Sigmoid colon (tissue), 7 donors: Measurements from ENCODE around the gene SLC45A2. TPM values are rescaled to one million over a fixed set of nuclear protein-coding genes. Genes with fewer than 3 reads are reported as not detected.

Source experiments
- DNase-seq: peaks from one replicate; pipeline ENCODE4 v3.0.0-alpha.2; 2019
- H3K27ac ChIP-seq, 4 donors: fragments of 200-600 bp; sonication (generic); one replicate each; pipeline ENCODE4 v1.5.1; 2016 to 2019; ENCODE audit warnings: mild to moderate bottlenecking in 1 of 4
- H3K27me3 ChIP-seq, 3 donors: fragments of 200-600 bp; sonication (generic); one replicate each; pipeline ENCODE4 v1.5.1; 2019; ENCODE audit warnings: mild to moderate bottlenecking in 1 of 3
- H3K36me3 ChIP-seq, 4 donors: fragments of 200-600 bp; sonication (generic); one replicate each; pipeline ENCODE4 v1.5.1; 2016 to 2019
- H3K4me1 ChIP-seq, 4 donors: fragments of 200-600 bp; sonication (generic); one replicate each; pipeline ENCODE4 v1.5.1; 2017 to 2019
- H3K4me3 ChIP-seq, 4 donors: fragments of 200-600 bp; sonication (generic); one replicate each; pipeline ENCODE4 v1.5.1; 2017 to 2019; ENCODE audit warnings: mild to moderate bottlenecking in 2 of 4, moderate library complexity in 1 of 4
- H3K9me3 ChIP-seq, 4 donors: fragments of 200-600 bp in 3 of 4; sonication (generic) in 3 of 4; one replicate each; pipeline versions ENCODE4 v1.5.1 to v1.6.1; 2013 to 2019
- CTCF ChIP-seq, 4 experiments: fragments of 450-650 bp in 3 of 4; fragments of 200-600 bp in 1 of 4; IDR thresholded peaks; one replicate each; pipeline ENCODE4 v1.5.1; 2016 to 2019; ENCODE audit warnings: antibody characterized with exemption in 4 of 4, mild to moderate bottlenecking in 3 of 4, moderate library complexity in 2 of 4
- EP300 ChIP-seq, 4 donors: sonication (generic); formaldehyde crosslinking; IDR thresholded peaks; one replicate each; pipeline ENCODE4 v1.6.1; 2017; ENCODE audit warnings: antibody characterized with exemption in 4 of 4
- POLR2A ChIP-seq, 2 donors: fragments of 450-650 bp; IDR thresholded peaks; one replicate each; pipeline ENCODE4 v1.6.1; 2016; ENCODE audit warnings: antibody characterized with exemption in 2 of 2, mild to moderate bottlenecking in 2 of 2, moderate library complexity in 2 of 2
- POLR2AphosphoS5 ChIP-seq, 4 donors: sonication (generic); formaldehyde crosslinking; IDR thresholded peaks; one replicate each; pipeline ENCODE4 v1.6.1; 2017; ENCODE audit warnings: antibody characterized with exemption in 4 of 4
- WGBS, 2 donors: extraction: QIAGEN DNeasy Blood & Tissue Kit; methylation state at CpG; one replicate each; pipeline ENCODE4 v1.1.7; 2013; 5-methylcytosine and 5-hydroxymethylcytosine counted together
- intact Hi-C: fragments of 100-400 bp; cut with DNase I; formaldehyde crosslinking; loops from one replicate; pipeline ENCODE4 v1.15.1; 2023
- polyA plus RNA-seq, 3 donors: library from polyadenylated mRNA; stranded (reverse); fragments of 200-250 nt; gene quantifications; one replicate each; pipeline ENCODE4 v1.2.3, GENCODE V29; 2013
- total RNA-seq, 4 donors: library from RNA; depleted of rRNA; stranded (reverse); fragments of >200 nt; gene quantifications; one replicate each; pipeline ENCODE4 v1.1.0, GENCODE V29; 2016
- donor health status: healthy with polysubstance abuse.
- donor health status: Bipolar disorder and iron deficiency.
- donor health status: healthy.

Gene SLC45A2
- total and polyA plus RNA-seq, 7 donors, result 0.03 to 0.27 TPM; not detected in 5

- Histone ChIP-seq H3K27me3 (peaks cover 21 to 57% (median 41%) of the 10 kb centered on the region in 3 donors), H3K27ac (no peak overlapping the region), H3K4me1 (peaks cover 0 to 19% (median 13%) of the 10 kb centered on the region in 4 donors), H3K4me3 (peak overlapping the region in 1 of 4 donors; percentile 39), H3K9me3 (no peaks in the 10 kb centered on the region), H3K36me3 (no peaks in the 10 kb centered on the region)
- intact Hi-C loops, result loop anchor here (5.0 to 10.0 kb wide), 2 partner anchors 282 to 500 kb away; no protein-coding TSS in a partner anchor
- TF ChIP-seq POLR2AphosphoS5 (IDR thresholded peaks at IDR 0.05), result no peak
- 37 to 66% methylated on average over 54 of the region's 54 CpGs for WGBS, 2 donors
- DNase-seq, result no peak
Measured at GRCh38 chr5:33937017-33937706, 47.3 kb downstream of the SLC45A2 start.

DNA sequence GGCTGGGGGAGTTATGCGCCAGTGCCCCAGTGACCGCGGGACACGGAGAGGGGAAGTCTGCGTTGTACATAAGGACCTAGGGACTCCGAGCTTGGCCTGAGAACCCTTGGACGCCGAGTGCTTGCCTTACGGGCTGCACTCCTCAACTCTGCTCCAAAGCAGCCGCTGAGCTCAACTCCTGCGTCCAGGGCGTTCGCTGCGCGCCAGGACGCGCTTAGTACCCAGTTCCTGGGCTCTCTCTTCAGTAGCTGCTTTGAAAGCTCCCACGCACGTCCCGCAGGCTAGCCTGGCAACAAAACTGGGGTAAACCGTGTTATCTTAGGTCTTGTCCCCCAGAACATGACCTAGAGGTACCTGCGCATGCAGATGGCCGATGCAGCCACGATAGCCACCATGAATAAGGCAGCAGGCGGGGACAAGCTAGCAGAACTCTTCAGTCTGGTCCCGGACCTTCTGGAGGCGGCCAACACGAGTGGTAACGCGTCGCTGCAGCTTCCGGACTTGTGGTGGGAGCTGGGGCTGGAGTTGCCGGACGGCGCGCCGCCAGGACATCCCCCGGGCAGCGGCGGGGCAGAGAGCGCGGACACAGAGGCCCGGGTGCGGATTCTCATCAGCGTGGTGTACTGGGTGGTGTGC, 48.0 kb downstream of the SLC45A2 start, which contains the start of gene RXFP3:
Gene RXFP3 (plus strand): TSS at position 6 of the 636 bp plus-strand sequence. CDS start 355 bp downstream, at position 361.
- no peak for TF ChIP-seq POLR2A (IDR thresholded peaks at IDR 0.05)
- no peak for TF ChIP-seq POLR2AphosphoS5 (IDR thresholded peaks at IDR 0.05)
- TF ChIP-seq CTCF (IDR thresholded peaks at IDR 0.05), result no peak
- no peak for TF ChIP-seq EP300 (IDR thresholded peaks at IDR 0.05)

DNA sequence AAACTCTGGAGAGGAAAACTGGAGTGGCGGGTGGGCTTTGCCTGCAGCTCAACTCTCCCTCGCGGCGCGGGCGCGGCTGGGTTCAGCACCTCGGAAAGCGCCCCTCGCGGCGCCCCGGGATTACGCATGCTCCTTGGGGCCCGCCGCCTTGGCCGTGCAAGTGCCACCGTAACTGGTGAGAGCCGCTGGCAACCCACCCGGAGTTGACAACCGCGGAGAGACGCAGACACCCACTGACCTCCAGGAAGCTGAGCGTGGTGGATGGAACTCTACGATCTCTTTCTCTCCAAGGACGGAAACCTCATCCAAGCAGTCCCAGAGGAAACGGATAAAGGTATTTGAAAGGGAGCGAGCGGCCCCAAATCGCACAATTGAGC, 48.5 kb downstream of the SLC45A2 start:
- Histone ChIP-seq H3K27ac (no peak overlapping the region), H3K27me3 (peaks cover 21 to 57% (median 39%) of the 10 kb centered on the region in 3 donors), H3K4me1 (peaks cover 0 to 19% (median 13%) of the 10 kb centered on the region in 4 donors), H3K9me3 (no peaks in the 10 kb centered on the region), H3K36me3 (no peaks in the 10 kb centered on the region), H3K4me3 (peak overlapping the region in 3 of 4 donors; percentile 7 to 39 (median 29))
- TF ChIP-seq CTCF (IDR thresholded peaks at IDR 0.05), result peak in 2 of 4 experiments; percentile 21 to 45
- TF ChIP-seq POLR2A (IDR thresholded peaks at IDR 0.05), result no peak
- WGBS, 2 donors, result 2 to 8% methylated on average over 30 of the region's 30 CpGs
- DNase-seq, result no peak
- intact Hi-C loops, result loop anchor here (5.0 to 10.0 kb wide), 2 partner anchors 281 to 499 kb away; no protein-coding TSS in a partner anchor

More for the DNA sequence above, 48.0 kb downstream of the SLC45A2 start, which contains the start of gene RXFP3:
- Histone ChIP-seq H3K36me3 (no peaks in the 10 kb centered on the region), H3K27me3 (peaks cover 21 to 57% (median 39%) of the 10 kb centered on the region in 3 donors), H3K4me3 (peak within 1 kb of the TSS in 3 of 4 donors; percentile 7 to 39 (median 29)), H3K27ac (no peak within 1 kb of the TSS), H3K9me3 (no peaks in the 10 kb centered on the region), H3K4me1 (peaks cover 0 to 19% (median 13%) of the 10 kb centered on the region in 4 donors)
- no peak for DNase-seq
- intact Hi-C loops, result loop anchor here (5.0 to 10.0 kb wide), 2 partner anchors 282 to 499 kb away; no protein-coding TSS in a partner anchor
- 12 to 37% methylated on average over 45 of the region's 45 CpGs for WGBS, 2 donors

DNA sequence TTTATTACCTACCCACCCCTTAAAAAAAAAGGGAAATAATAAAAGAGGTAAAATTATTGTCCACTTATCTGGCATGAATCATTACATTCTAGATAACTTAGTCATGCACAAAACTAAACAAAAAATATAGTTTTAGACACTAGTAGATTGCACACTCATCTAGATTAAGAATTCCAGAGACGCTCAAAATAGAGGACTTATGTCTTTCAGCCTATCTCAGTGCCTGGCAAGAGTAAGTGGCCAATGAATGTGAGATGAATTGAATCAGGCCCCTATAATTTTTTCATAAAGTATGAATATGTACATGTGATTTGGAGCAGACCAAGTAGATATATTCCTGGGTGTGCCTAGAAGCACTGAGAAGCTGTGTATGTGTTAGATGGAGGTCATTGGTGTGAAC, 50.3 kb downstream of the SLC45A2 start:
- TF ChIP-seq EP300 (IDR thresholded peaks at IDR 0.05), result no peak
- TF ChIP-seq POLR2AphosphoS5 (IDR thresholded peaks at IDR 0.05), result no peak
- TF ChIP-seq POLR2A (IDR thresholded peaks at IDR 0.05), result no peak
- TF ChIP-seq CTCF (IDR thresholded peaks at IDR 0.05), result no peak
- intact Hi-C loops, result loop anchor here (10.0 kb wide), 1 partner anchor 279 kb away; no protein-coding TSS in a partner anchor
- 64 to 89% methylated on average over 1 of the region's 1 CpG for WGBS, 2 donors
- H3K4me3 ChIP-seq, result no peak overlapping the region
- H3K4me1 ChIP-seq, result peaks cover 0 to 19% (median 13%) of the 10 kb centered on the region in 4 donors
- H3K27ac ChIP-seq, result no peak overlapping the region
- H3K27me3 ChIP-seq, result peaks cover 21 to 41% (median 36%) of the 10 kb centered on the region in 3 donors
- H3K36me3 ChIP-seq, result no peaks in the 10 kb centered on the region
- no peaks in the 10 kb centered on the region for H3K9me3 ChIP-seq
- DNase-seq, result no peak

- Histone ChIP-seq H3K4me3 (no peak overlapping the region), H3K27me3 (peaks cover 21 to 37% (median 31%) of the 10 kb centered on the region in 3 donors), H3K27ac (no peak overlapping the region), H3K9me3 (no peaks in the 10 kb centered on the region), H3K4me1 (peaks cover 0 to 19% (median 13%) of the 10 kb centered on the region in 4 donors), H3K36me3 (no peaks in the 10 kb centered on the region)
- DNase-seq, result no peak
- intact Hi-C loops, result loop anchor here (10.0 kb wide), 1 partner anchor 279 kb away; no protein-coding TSS in a partner anchor
- WGBS, 2 donors, result 87% methylated on average over 3 of the region's 3 CpGs
- TF ChIP-seq EP300 (IDR thresholded peaks at IDR 0.05), result no peak
Measured at GRCh38 chr5:33933723-33934169, 50.7 kb downstream of the SLC45A2 start.
